H9 (cell line): ENCODE data around the gene PNPLA7. TPM values are rescaled to one million over a fixed set of nuclear protein-coding genes. Genes with fewer than 3 reads are reported as not detected.

Experiments used
- DNase-seq: peaks from one replicate; pipeline ENCODE4 v3.0.0-alpha.2; 2017
- H2AFZ ChIP-seq: one replicate; pipeline ENCODE4 v1.6.1; 2013; ENCODE audit warnings: mild to moderate bottlenecking, low read length, control low read depth, moderate library complexity
- H2AK5ac ChIP-seq: 2 replicates; pipeline ENCODE4 v1.6.1; 2013; ENCODE audit warnings: low read length, control low read depth, mixed read lengths; ENCODE audit not compliant: insufficient read length
- H2BK120ac ChIP-seq: one replicate; pipeline ENCODE4 v1.6.1; 2013; ENCODE audit warnings: low read depth, mild to moderate bottlenecking, low read length, control low read depth, inconsistent platforms; ENCODE audit not compliant: poor library complexity, severe bottlenecking
- H2BK12ac ChIP-seq: 2 replicates; pipeline ENCODE4 v1.6.1; 2013; ENCODE audit warnings: low read length, control low read depth, mixed read lengths, low read depth; ENCODE audit not compliant: insufficient read length
- H2BK15ac ChIP-seq: 2 replicates; pipeline ENCODE4 v1.6.1; 2013; ENCODE audit warnings: low read depth, low read length, control low read depth
- H2BK20ac ChIP-seq: one replicate; pipeline ENCODE4 v1.6.1; 2013; ENCODE audit warnings: low read depth, mild to moderate bottlenecking, low read length, control low read depth, inconsistent platforms; ENCODE audit not compliant: poor library complexity, severe bottlenecking
- H2BK5ac ChIP-seq: 2 replicates; pipeline ENCODE4 v1.6.1; 2013; ENCODE audit warnings: low read length, control low read depth, mixed read lengths; ENCODE audit not compliant: insufficient read length
- H3K14ac ChIP-seq: 2 replicates; pipeline ENCODE4 v1.6.1; 2013; ENCODE audit warnings: low read length, control low read depth; ENCODE audit not compliant: insufficient read depth
- H3K18ac ChIP-seq: 2 replicates; pipeline ENCODE4 v1.6.1; 2013; ENCODE audit warnings: low read depth, mild to moderate bottlenecking, mixed read lengths, low read length, control low read depth; ENCODE audit not compliant: insufficient read length
- H3K23ac ChIP-seq: 2 replicates; pipeline ENCODE4 v1.6.1; 2013; ENCODE audit warnings: low read length, control low read depth, mixed read lengths, low read depth; ENCODE audit not compliant: insufficient read length
- H3K23me2 ChIP-seq: 2 replicates; pipeline ENCODE4 v1.6.1; 2013; ENCODE audit warnings: low read depth, mild to moderate bottlenecking, mixed read lengths, low read length, control low read depth; ENCODE audit not compliant: insufficient read length, poor library complexity, severe bottlenecking
- H3K27ac ChIP-seq: 2 replicates; pipeline ENCODE4 v1.5.1; 2013; ENCODE audit warnings: low read length, control low read depth, mixed read lengths, low read depth; ENCODE audit not compliant: insufficient read length
- H3K27me3 ChIP-seq: 2 replicates; pipeline ENCODE4 v1.6.1; 2013; ENCODE audit warnings: low read length, control low read depth, inconsistent platforms; ENCODE audit not compliant: insufficient read depth
- H3K4ac ChIP-seq: 2 replicates; pipeline ENCODE4 v1.6.1; 2013; ENCODE audit warnings: low read depth, mild to moderate bottlenecking, control low read depth, inconsistent platforms, low read length, moderate library complexity
- H3K4me1 ChIP-seq: 2 replicates; pipeline ENCODE4 v1.6.1; 2013; ENCODE audit warnings: low read length, control low read depth, inconsistent platforms; ENCODE audit not compliant: insufficient read depth
- H3K4me2 ChIP-seq: 2 replicates; pipeline ENCODE4 v1.6.1; 2013; ENCODE audit warnings: low read length, control low read depth, mixed read lengths; ENCODE audit not compliant: insufficient read length, insufficient read depth
- H3K56ac ChIP-seq: 2 replicates; pipeline ENCODE4 v1.6.1; 2013; ENCODE audit warnings: low read depth, mild to moderate bottlenecking, mixed read lengths, low read length, control low read depth; ENCODE audit not compliant: insufficient read length
- H3K79me1 ChIP-seq: 2 replicates; pipeline ENCODE4 v1.6.1; 2013; ENCODE audit warnings: low read depth, mild to moderate bottlenecking, moderate library complexity, low read length, control low read depth, inconsistent platforms; ENCODE audit not compliant: insufficient read depth, poor library complexity, severe bottlenecking
- H3K79me2 ChIP-seq: 2 replicates; pipeline ENCODE4 v1.6.1; 2013; ENCODE audit warnings: low read length, control low read depth, inconsistent platforms; ENCODE audit not compliant: insufficient read depth
- H3K9ac ChIP-seq: 2 replicates; pipeline ENCODE4 v1.6.1; 2013; ENCODE audit warnings: low read length, control low read depth, mixed read lengths; ENCODE audit not compliant: insufficient read length; ENCODE audit errors: extremely low read depth
- H3K9me3 ChIP-seq: one replicate; pipeline ENCODE4 v1.6.1; 2013; ENCODE audit warnings: low read depth, low read length, inconsistent platforms; ENCODE audit not compliant: control insufficient read depth
- H3T11ph ChIP-seq: one replicate; pipeline ENCODE4 v1.6.1; 2013; ENCODE audit warnings: mild to moderate bottlenecking, low read length, control low read depth, inconsistent platforms
- H4K20me1 ChIP-seq: one replicate; pipeline ENCODE4 v1.6.1; 2013; ENCODE audit not compliant: control insufficient read depth, insufficient read length, insufficient read depth
- H4K5ac ChIP-seq: 2 replicates; pipeline ENCODE4 v1.6.1; 2013; ENCODE audit warnings: low read depth, mild to moderate bottlenecking, mixed read lengths, low read length, control low read depth; ENCODE audit not compliant: insufficient read length
- H4K8ac ChIP-seq: replicated peaks from 2 replicates; pipeline ENCODE4 v1.6.1; 2013; ENCODE audit warnings: low read length, control low read depth, mixed read lengths, low read depth; ENCODE audit not compliant: insufficient read length
- H4K91ac ChIP-seq: 2 replicates; pipeline ENCODE4 v1.6.1; 2013; ENCODE audit warnings: low read depth, mild to moderate bottlenecking, moderate library complexity, mixed read lengths, low read length, control low read depth; ENCODE audit not compliant: insufficient read length
- H3K27ac Mint-ChIP-seq, 3 experiments: 2 replicates in 2 of 3; 3 replicates in 1 of 3; pipeline ENCODE4 v1.8.0; 2020 to 2021; ENCODE audit warnings: mixed read lengths in 3 of 3, mild to moderate bottlenecking in 1 of 3, moderate library complexity in 1 of 3
- H3K27me3 Mint-ChIP-seq: 2 replicates; pipeline ENCODE4 v1.8.0; 2021; ENCODE audit warnings: low read depth, mild to moderate bottlenecking, moderate library complexity, mixed read lengths
- H3K36me3 Mint-ChIP-seq, 3 experiments: 2 replicates in 2 of 3; 3 replicates in 1 of 3; pipeline ENCODE4 v1.8.0; 2020 to 2021; ENCODE audit warnings: low read depth in 3 of 3, mixed read lengths in 3 of 3; ENCODE audit not compliant: insufficient read depth in 1 of 3
- H3K4me1 Mint-ChIP-seq, 2 experiments: 2 replicates each; pipeline ENCODE4 v1.8.0; 2020; ENCODE audit warnings: mixed read lengths in 2 of 2
- H3K4me3 Mint-ChIP-seq, 2 experiments: 2 replicates in 1 of 2; 3 replicates in 1 of 2; pipeline ENCODE4 v1.8.0; 2020 to 2021; ENCODE audit warnings: mild to moderate bottlenecking in 2 of 2, mixed read lengths in 2 of 2, moderate library complexity in 1 of 2
- H3K9me3 Mint-ChIP-seq, 2 experiments: 2 replicates in 1 of 2; 3 replicates in 1 of 2; pipeline ENCODE4 v1.8.0; 2020; ENCODE audit warnings: mild to moderate bottlenecking in 2 of 2, mixed read lengths in 2 of 2, moderate library complexity in 1 of 2
- WGBS: extraction: QIAGEN DNeasy Blood & Tissue Kit; methylation state at CpG from one replicate; pipeline ENCODE4 v1.1.7; 2013; ENCODE audit warnings: missing lambda C conversion rate, low lambda C conversion rate, mixed read lengths; ENCODE audit not compliant: insufficient read length; ENCODE audit errors: extremely low coverage; 5-methylcytosine and 5-hydroxymethylcytosine counted together
- total RNA-seq: library from RNA; stranded (reverse); gene quantifications from 2 replicates; pipeline ENCODE4 v1.2.1, GENCODE V29; 2021
- TF ChIP-seq, protein P1 (sequence below): fragments of 200-600 bp; sonication (generic); conservative IDR thresholded peaks from 3 replicates; pipeline ENCODE4 v1.8.0; 2021; ENCODE audit warnings: antibody characterized with exemption, mild to moderate bottlenecking

Gene PNPLA7
- total RNA-seq, 1 experiment from 2014 or later = 1.8 TPM

DNA sequence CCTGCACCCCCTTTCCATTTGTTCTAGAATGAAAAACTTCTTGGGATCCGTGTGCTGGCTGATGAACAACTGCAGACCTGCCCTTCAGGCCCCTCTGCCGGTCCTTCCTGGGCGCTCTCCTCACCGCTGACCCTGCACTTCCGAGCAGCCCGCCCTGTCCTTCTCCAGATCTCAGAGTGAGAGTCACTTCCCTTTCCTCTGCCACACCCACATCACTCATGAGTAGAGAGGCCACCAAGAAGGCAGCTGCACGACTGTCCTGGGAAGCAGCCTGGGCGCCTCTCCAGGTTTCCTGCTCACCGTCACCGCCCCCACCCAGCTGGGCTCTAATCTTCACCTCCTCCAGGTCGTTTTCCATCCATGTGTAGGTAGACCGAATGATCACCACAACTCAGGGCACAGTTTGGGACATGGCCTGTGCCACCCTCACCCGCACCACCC, 56.1 kb downstream of the PNPLA7 start:
- no peak overlapping the region for H2AK5ac ChIP-seq
- no peak overlapping the region for H2BK5ac ChIP-seq
- no peak overlapping the region for H4K91ac ChIP-seq
- Mint-ChIP-seq H3K27me3 (peaks cover 3% of the 10 kb centered on the region; the same call in 1 of the 2 replicates), H3K9me3 (peaks cover 2 to 37% of the 10 kb centered on the region in 2 experiments; a peak in 2 of 5 replicates), H3K4me3 (no peak overlapping the region), H3K36me3 (no peaks in the 10 kb centered on the region; a peak in 1 of 7 replicates), H3K4me1 (no peaks in the 10 kb centered on the region), H3K27ac (0 out of 7 replicates have a peak overlapping the region, but pooled peaks of 1 of the 3 experiments have one; percentile 16)
- no peak overlapping the region for H3K4ac ChIP-seq
- H3K18ac ChIP-seq = no peak overlapping the region
- no peak overlapping the region for H2BK120ac ChIP-seq
- no peaks in the 10 kb centered on the region for H3K79me1 ChIP-seq
- H3K4me2 ChIP-seq = no peak overlapping the region
- no CpG with 5 or more reads among the region's 13 CpGs for WGBS
- H3K9ac ChIP-seq = no peak overlapping the region
- no peak overlapping the region for H4K8ac ChIP-seq
- TF ChIP-seq, protein P1, sequence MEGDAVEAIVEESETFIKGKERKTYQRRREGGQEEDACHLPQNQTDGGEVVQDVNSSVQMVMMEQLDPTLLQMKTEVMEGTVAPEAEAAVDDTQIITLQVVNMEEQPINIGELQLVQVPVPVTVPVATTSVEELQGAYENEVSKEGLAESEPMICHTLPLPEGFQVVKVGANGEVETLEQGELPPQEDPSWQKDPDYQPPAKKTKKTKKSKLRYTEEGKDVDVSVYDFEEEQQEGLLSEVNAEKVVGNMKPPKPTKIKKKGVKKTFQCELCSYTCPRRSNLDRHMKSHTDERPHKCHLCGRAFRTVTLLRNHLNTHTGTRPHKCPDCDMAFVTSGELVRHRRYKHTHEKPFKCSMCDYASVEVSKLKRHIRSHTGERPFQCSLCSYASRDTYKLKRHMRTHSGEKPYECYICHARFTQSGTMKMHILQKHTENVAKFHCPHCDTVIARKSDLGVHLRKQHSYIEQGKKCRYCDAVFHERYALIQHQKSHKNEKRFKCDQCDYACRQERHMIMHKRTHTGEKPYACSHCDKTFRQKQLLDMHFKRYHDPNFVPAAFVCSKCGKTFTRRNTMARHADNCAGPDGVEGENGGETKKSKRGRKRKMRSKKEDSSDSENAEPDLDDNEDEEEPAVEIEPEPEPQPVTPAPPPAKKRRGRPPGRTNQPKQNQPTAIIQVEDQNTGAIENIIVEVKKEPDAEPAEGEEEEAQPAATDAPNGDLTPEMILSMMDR = no peak
- no peaks in the 10 kb centered on the region for H3K79me2 ChIP-seq
- no peak overlapping the region for H3T11ph ChIP-seq
- no peaks in the 10 kb centered on the region for H3K23me2 ChIP-seq
- H3K14ac ChIP-seq = no peak overlapping the region
- no peak overlapping the region for H3K23ac ChIP-seq
- H3K9me3 ChIP-seq = no peaks in the 10 kb centered on the region
- no peak overlapping the region for H3K56ac ChIP-seq
- no peaks in the 10 kb centered on the region for H3K4me1 ChIP-seq
- H2AFZ ChIP-seq = no peak overlapping the region
- DNase-seq = no peak
- no peak overlapping the region for H2BK12ac ChIP-seq
- no peak overlapping the region for H4K5ac ChIP-seq
- no peak overlapping the region for H2BK15ac ChIP-seq
- H3K27me3 ChIP-seq = no peaks in the 10 kb centered on the region
- H4K20me1 ChIP-seq = peaks cover 2% of the 10 kb centered on the region
- no peak overlapping the region for H2BK20ac ChIP-seq
- H3K27ac ChIP-seq = no peak overlapping the region
